ENCODE results near the gene ADIRF.
"Not testable (repeated sequence)": the region's sequence is repeated elsewhere in the genome, so short reads cannot be mapped to it uniquely, and the experiment has no call there.

ADIRF gene

DNA sequence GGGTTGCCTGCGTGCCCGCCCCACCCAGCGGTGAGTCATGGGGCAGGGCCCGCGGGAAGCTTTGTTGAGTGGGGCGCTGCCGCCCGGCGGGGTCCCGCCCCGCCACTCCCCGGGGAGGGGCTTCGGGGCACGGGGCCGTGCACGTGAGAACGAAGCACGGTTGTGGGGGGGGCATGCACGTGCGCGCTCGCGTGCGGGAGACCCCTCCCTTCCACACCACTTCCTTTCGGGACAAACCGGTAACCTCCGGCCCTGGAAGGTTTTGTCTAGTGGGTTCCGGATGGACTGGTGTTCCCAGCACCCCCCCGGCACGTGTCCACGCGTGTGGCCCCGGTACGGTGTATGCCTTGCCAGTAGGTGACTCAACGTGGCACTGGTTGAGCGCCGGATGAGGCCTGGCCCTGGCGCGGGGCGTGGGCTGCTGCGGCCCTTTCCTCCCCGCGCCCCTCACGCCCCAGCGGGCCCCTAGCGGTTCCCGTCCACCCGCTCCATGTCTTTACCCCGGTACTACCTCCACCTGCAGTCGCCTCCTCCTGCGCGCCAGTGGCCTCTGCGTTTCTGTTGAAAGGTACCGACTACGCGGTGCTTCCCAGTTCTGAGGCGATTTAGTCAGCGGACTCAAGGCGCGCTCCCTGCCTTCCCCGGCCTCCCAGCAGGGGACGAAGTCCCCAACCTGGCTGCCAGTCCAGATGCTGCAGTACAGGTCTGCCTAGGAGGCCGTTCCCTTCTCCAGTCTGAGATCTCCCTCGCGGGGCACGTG lies 3.1 kb downstream of the ADIRF start:
- Histone ChIP-seq H3K27ac (peak overlapping the region; percentile 45 to 100 (median 96)), H3K4me3 (peak overlapping the region; percentile 51 to 73 (median 62))

DNA sequence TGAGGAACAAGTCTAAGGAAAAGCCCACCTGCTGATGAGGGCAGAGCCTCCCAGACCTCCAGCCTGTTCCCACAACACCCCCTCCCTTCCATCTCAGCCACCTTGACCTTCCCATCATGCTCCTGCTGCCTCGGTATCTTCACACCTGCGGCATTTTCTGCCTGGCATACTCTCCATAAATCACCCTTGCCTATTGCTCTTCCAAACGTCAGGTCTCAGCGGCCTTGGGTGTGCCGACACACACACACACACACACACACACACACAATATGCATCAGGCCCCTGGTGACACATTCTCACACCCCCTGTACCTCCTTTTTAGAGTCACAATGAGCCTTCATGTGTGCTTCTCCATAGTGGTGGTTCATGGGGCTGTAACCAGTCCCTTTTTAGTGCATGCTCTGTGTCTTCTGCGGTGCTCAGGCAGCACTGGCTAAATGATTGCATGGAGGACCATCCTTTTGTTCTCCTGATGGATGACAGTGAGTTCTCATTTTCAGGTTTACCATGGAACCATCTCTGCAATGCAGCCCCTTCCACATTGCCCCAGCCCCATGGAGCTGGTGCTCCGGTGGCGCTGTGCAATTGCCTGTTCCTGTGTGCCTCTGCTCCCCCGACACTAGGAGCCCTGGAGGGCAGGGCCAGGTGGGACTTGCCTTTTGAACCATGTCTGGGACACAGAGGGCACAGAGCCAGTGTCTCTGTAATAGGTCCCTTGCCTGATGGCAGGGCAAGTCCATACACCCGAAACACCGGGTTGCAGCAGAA lies 4.5 kb downstream of the ADIRF start:
- Histone ChIP-seq H3K4me3 (no peak overlapping the region), H3K27ac (peak overlapping the region in 14 of 21 experiments; percentile 5 to 100 (median 99))

DNA sequence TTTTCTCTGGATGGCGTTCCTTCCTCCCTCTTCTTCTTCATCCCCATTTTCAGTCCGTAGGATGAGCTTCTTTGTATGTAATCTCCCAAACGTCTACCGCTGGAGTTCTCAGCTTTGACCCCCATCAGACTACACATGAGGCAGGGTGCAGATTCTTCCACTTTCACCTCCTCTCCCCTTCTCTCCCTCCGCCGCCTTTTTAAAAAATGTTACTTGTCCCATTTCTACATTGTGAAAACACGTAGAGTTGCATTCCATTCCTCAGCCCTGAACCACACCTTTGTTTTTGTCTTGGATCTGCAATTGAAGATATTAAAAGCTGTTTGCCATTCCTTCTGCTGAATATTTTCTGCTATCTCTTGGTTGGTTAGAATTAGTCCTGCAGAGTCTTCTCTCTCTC lies 6.2 kb downstream of the ADIRF start:
- Histone ChIP-seq H3K27ac (peak overlapping the region in 11 of 21 experiments; percentile 27 to 100 (median 50)), H3K4me3 (no peak overlapping the region)

DNA sequence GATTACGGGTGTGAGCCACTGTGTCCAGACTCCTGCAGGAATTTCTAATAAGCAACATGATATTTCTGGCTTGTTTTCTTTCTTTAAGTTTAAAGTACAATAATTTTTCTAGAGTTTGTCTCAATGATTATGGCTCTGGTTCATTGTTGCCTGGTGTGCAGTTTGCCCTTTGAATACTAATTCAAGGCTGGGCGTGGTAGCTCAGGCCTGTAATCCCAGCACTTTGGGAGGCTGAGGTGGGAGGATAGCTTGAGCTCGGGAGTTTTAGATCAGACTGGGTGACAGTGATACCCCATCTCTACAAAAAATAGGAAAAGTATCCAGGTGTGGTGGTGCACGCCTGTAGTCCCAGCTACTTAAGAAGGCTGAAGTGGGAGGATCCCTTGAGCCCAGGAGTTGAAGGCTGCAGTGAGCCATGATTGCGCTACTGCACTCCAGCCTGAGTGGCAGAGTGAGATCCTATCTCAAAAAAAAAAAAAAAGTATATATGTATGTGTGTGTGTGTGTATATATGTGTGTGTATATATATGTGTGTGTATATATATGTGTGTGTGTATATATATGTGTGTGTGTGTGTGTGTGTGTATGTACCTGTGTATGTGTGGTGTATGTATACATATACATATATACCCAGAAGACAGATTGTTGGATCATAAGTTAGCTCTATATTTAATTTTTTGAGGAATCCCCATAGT lies 8.2 kb downstream of the ADIRF start:
- Histone ChIP-seq H3K27ac (no peak overlapping the region), H3K4me3 (no peak overlapping the region)

DNA sequence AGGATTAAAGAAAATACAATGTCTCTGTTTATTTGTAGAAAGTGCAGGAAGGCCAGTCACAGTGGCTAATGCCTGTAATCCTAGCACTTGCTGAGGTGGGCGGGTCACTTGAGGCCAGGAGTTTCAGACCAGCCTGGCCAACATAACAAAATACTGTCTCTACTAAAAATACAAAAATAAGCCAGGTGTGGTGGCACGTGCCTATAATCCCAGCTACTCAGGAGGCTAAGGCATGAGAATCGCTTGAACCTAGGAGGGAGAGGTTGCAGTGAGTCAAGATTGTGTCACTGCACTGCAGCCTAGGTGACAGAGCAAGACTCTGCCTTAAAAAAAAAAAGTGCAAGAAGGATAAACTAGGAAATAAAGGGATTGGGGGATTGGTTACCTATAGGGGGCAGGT lies 10.2 kb downstream of the ADIRF start:
- H3K4me3 ChIP-seq: not testable (repeated sequence)
- H3K27ac ChIP-seq: peak overlapping the region in 10 of 21 experiments; percentile 7 to 85 (median 40)

DNA sequence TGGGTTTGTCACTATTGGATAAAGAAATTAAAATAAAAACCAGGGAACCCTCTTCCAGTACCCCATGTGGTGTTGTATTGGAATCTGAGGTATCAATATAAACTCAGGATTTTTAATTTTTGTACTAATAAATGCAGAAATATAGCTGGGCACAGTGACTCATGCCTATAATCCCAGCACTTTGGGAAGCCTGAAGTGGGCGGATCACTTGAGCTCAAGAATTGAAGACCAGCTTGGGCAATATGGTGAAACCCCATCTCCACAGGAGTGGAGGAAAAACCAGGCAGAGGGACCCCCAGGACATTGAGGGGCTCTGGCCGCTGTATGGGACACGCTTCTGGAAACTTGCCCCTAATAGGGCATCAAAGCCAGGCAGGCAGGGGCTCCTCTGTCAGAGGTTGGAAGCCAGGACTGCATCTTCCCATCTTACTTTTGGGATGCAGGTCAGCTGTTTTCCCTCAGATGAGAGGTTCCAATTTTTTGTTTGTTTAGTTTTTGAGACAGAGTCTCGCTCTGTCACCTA lies 11.1 kb downstream of the ADIRF start:
- Histone ChIP-seq H3K4me3 (no peak overlapping the region), H3K27ac (peak overlapping the region in 7 of 21 experiments; percentile 7 to 85 (median 66))

DNA sequence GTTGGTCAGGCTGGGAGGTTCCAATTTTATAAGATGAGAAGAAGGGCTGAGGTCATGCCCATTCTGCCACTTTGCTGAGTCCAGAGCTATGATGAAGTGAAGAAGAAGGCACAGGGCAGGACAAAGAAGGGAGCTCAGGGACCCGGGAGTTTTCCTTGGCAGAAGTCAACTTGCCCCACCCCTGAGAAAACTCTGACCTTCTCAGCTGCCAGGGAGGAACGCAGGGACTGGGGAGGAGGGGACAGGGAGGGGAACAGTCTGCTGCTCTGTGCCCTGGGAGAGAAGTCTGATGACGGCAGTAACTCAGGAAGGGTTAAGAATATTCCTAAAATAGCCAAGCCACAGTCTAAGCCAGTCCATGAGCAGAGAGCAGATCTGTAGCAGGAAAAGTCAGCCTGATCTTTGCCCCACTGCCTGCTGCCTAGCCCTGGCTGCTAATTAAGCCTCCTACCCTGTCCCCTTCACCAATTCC lies 11.7 kb downstream of the ADIRF start:
- H3K4me3 ChIP-seq: no peak overlapping the region
- peak overlapping the region in 12 of 21 experiments; percentile 5 to 85 (median 56) for H3K27ac ChIP-seq

DNA sequence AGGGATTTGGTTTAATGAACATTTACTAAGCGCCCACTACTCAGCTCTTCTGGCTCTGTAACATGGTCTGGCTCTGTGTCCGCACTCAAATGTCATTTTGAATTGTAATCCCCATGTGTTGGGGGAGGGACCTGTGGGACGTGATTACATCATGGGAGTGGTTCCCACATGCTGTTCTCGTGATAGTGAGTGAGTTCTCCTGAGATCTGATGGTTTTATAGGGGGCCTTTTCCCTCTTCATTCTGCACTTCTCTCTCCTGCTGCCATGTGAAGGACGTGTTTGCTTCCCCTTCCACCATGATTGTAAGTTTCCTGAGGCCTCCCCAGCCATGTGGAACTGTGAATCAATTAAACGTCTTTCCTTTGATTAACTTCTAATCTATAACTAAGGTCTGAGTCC lies 12.7 kb downstream of the ADIRF start:
- H3K27ac ChIP-seq: peak overlapping the region in 3 of 21 experiments; percentile 19 to 75 (median 74)
- not testable (repeated sequence) for H3K4me3 ChIP-seq

DNA sequence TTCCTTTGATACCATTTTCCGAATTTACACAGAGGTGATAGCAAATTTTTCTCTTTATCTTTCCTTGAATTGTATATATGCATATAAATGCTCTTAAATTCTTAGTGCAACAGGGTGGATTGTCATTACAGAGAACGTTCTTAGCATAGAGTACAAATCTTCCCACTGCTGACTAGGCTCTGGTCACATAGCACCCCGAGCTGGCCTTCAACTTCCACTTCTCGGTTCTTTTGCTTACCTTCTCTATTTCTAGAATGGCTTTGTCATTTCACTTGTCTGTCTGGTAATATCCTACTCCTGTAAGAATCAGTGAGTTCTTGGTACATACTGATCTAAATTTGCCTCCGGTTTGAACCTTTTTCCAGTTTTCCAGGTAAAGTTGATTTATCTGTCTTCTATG lies 13.4 kb downstream of the ADIRF start:
- Histone ChIP-seq H3K4me3 (no peak overlapping the region), H3K27ac (no peak overlapping the region)

DNA sequence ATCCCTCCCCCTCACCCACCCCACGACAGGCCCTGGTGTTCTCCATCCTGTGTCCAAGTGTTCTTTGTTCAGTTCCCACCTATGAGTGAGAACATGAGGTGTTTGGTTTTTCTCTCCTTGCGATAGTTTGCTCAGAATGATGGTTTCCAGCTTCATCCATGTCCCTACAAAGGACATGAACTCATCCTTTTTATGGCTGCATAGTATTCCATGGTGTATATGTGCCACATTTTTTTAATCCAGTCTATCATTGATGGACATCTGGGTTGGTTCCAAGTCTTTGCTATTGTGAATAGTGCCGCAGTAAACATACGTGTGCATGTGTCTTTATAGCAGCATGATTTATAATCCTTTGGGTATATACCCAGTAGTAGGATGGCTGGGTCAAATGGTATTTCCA lies 16.2 kb downstream of the ADIRF start:
- not testable (repeated sequence) for H3K27ac ChIP-seq, H3K4me3 ChIP-seq

DNA sequence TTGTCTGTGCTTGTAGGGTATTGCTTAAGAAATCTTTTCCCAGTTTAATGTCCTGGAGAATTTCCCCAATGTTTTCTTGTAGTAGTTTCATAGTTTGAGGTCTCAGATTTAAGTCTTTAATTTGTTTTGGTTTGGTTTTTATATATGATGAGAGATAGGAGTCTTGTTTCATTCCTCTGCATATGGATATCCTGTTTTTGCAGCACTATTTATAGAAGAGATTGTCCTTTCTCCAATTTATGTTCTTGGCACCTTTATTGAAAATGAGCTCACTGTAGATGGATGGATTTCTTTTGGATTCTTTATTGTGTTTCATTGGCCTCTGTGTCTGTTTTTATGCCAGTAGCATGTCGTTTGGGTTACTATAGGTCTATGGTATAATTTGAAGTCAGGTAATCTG lies 20.2 kb downstream of the ADIRF start:
- H3K4me3 ChIP-seq: no peak overlapping the region
- H3K27ac ChIP-seq: no peak overlapping the region

DNA sequence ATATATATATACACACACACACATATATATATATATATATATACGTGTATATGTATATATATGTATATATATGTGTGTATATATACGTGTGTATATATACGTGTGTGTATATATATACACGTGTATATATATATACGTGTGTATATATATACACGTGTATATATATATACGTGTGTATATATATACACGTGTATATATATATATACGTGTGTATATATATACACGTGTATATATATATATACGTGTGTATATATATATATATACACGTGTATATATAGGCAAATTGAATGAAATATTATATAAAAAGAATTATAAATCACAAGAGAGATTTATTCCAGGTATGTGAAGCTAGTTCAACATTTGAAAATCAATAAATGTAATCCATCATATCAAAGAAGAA lies 23.1 kb downstream of the ADIRF start:
- not testable (repeated sequence) for H3K4me3 ChIP-seq, H3K27ac ChIP-seq

DNA sequence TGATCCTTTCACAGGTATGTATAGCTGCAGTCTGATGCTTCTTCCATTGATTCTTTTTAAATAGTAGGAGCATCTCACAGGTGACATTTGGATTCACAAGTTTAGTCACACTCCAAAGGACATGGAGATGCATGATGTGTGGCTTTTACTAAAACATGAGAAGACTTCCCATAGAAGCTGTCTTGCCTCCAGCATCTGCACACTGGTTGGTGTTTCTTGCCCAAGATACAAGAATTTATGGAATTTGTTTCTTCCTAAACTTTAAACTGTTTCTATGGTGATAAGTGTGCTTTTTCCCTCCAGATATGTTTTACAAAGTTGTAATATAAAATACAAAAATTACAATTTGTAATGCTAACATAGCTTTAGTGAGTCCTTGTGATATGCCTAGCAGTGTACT lies 24.2 kb downstream of the ADIRF start:
- no peak overlapping the region for H3K27ac ChIP-seq
- H3K4me3 ChIP-seq: no peak overlapping the region

DNA sequence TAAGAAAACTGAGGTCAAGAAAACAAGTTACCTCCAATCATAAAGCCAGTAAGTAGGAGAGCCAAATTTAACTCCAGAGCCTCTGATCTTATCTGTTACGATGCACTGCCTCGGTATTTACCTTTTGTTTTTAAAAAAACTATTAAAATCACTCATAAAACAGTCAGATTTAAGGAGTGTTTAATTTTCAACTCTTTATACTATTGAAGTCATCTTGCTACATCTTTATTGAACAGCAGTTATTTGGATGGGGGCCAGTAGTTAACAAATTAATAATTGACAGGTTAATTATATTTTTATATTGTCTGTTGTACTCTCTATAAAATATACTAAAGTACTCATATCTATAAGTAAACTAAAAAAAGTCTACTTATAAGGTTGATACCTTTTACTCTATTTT lies 24.6 kb downstream of the ADIRF start:
- Histone ChIP-seq H3K4me3 (no peak overlapping the region), H3K27ac (no peak overlapping the region)

DNA sequence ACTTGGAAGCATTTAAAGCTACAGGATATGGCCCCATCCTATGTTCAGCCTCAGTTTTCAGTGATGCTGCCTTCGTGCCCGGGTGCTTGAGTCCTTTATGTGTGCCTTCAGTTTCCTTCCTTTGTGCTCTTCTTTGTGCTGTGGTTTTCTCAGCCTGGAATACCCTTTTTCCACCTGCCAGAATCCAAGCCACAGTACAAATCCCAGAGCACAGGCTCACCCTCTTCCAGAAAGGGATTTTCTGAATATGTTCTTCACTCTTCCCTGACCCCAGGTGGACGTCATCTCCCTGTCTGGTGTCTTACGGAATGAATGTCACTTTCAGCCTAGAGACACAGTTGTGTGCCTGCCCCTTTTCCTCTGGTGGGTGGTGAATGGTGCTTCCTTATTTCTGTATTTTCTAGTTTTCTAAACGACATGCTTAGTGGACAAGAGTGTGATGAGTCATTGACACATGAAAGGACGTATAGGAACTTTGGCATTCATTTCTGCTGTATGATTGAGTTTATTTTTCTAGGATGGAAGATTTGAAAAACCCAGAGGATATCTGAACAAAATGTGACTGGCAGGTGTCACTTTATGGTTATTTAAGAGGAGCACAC lies 31.6 kb downstream of the ADIRF start:
- not testable (repeated sequence) for H3K4me3 ChIP-seq, H3K27ac ChIP-seq

DNA sequence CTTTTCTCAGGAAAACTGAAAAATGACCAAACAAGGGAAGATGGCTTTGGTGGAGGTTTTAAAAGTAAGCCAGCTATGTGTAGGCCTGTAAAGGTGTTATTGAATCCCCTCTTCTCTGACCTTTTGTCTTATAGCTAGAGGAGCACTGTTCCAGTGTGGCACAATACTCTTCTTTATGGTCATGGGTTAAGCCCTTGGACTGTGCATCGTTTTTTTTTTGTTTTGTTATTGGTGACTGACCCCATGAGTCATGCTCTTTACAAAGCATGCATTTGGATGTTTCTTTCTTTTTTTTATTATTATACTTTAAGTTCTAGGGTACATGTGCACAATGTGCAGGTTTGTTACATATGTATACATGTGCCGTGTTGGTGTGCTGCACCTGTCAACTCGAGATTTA lies 32.2 kb downstream of the ADIRF start:
- H3K4me3 ChIP-seq: no peak overlapping the region
- no peak overlapping the region for H3K27ac ChIP-seq

DNA sequence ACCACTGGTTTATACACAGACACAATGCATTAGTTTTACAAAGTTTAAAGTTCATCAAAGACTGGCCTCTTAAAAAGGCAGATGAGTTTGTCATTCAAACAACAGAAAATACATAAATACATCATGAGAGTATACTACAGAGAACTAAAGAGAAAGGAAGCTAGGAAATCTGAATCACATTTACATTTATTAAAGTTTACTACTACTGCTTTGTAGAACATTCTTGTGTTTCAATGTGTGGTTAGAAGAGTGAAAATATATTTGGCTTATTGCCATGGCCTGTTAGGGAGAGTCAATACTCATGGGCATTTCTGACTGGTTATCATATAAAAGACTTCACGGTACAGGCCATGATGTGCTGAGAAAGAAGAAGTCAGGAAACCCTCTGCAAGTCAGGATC lies 38.8 kb downstream of the ADIRF start:
- peak overlapping the region in 1 of 21 experiments; percentile 31 for H3K27ac ChIP-seq
- H3K4me3 ChIP-seq: not testable (repeated sequence)

DNA sequence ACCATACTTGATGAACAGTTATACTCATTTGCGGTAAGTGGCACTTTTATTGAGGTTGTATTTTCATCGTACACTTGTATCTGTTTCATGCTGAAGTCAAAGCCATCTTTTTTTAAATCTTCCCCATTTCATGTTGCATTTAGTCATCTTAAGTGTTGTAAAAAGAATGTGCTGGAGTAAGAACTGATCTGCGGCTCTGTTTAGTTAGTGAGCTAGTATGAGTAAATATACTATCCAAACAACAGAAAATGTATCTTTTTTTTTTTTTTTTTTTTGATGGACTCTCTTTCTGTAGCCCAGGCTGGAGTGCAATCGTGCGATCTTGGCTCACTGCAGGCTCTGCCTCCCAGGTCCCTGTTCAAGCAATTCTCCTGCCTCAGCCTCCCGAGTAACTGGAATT lies 39.4 kb downstream of the ADIRF start:
- not testable (repeated sequence) for H3K4me3 ChIP-seq, H3K27ac ChIP-seq

DNA sequence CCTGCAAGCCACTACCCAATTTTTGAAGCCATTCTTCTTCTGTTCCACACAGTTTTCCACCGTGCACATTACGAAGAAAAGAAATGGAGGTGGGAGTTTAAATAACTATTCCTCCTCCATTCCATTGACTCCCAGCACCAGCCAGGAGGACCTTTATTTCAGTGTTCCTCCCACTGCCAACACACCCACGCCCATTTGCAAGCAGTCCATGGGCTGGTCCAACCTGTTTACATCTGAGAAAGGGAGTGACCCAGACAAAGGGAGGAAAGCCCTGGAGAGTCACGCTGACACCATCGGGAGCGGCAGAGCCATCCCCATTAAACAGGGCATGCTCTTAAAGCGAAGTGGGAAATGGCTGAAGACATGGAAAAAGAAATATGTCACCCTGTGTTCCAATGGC lies 40.0 kb downstream of the ADIRF start:
- not testable (repeated sequence) for H3K27ac ChIP-seq, H3K4me3 ChIP-seq
